Measurements from ENCODE around the gene KLK3.

The KLK3 gene

DNA sequence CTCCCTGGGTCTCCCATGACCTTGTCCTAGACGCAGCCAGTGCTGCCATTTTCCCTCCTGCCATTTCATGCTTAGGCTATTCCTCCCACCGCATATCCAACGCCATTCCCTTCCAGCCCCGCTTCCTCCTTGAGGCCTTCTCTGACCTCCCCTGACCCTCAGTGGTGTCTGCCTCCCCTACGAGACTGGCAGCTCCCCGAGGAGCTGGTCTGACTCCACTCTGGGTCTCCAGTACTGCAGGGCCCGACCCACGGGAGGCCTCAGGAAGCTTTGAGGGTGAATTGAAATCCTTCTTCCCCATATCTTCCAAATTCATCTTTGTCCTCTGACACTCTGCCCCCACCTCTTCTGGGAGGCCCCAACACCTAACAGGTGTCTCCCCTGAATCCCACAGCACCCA is 22.0 kb upstream of the KLK3 start:
- DNase-seq = no peak

DNA sequence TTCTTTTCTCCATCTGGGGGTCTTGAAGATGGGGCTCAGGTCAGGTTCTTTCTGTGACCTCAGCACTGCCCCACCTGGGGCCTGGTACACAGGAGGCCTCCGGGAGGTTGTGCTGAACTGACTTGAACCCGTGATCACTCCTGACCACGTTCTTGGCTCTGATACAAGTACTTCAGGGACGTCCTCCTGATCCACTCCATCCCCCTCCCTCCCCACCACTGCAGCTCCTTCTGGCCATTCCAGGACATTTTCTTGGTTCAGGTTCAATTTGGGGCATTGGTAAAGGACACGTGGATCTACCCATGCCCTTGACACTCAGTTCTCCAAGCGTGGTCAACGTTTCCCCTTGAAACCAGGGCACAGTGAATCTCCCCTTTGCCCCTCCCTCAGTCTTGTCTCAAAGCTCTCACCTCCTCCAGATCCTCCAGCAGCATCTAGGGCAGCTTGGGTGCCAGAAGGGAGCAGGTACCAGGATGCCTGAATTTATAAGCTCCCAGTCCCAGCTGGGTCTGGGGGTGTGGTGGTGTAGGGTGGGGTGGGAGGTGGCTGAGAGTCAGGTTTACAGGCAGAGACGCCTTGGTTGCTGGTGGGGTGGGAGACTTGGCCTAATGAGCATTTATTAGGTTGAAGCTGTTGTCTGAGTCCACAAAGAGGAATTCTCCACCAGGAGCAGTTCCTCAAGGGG is 21.5 kb upstream of the KLK3 start, which contains the start of gene KLK15:
Gene KLK15 (minus strand): TSS at position 458 of the 685 bp plus-strand sequence. CDS start 2,082 bp downstream, outside the sequence.
- DNase-seq = no peak

GRCh38 chr19:50833802-50834167 is 20.9 kb upstream of the KLK3 start:
- no peak for DNase-seq

DNA sequence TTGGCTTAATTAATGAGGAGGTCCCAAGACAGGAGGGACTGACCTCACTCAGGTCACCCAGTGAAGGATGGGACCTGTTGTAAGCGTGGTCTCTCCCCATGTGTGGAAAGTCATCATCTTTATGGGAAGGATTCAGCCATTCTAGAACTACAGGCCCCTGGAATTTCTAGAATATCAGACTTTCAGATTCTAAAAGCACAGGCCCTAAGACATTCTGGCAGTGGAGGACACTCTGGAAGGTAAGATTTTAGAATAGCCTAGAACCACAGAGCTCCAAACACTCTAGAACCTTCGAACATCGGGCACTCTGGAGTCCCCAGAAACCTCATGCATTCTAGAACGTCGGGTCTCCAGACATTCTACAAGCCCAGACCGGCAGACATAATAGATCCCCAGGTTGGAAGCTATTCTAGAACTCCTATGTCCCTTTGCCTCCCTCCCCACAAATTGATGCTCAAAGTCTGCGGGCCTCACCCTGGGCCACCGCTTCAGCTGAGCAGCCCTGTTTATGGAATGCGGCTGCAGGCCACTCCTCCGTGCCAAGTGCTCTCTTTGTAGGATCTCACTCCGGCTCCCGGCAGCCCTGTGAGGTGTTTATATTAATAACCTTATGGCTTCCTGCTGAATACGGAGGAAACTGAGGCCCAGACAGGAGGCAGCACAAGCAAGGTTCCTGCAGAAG is 19.5 kb upstream of the KLK3 start:
- peak; percentile 9 for DNase-seq

- peak; percentile 37 for DNase-seq
These were observed 18.8 kb upstream of the KLK3 start for GRCh38 chr19:50835785-50836542.

DNA sequence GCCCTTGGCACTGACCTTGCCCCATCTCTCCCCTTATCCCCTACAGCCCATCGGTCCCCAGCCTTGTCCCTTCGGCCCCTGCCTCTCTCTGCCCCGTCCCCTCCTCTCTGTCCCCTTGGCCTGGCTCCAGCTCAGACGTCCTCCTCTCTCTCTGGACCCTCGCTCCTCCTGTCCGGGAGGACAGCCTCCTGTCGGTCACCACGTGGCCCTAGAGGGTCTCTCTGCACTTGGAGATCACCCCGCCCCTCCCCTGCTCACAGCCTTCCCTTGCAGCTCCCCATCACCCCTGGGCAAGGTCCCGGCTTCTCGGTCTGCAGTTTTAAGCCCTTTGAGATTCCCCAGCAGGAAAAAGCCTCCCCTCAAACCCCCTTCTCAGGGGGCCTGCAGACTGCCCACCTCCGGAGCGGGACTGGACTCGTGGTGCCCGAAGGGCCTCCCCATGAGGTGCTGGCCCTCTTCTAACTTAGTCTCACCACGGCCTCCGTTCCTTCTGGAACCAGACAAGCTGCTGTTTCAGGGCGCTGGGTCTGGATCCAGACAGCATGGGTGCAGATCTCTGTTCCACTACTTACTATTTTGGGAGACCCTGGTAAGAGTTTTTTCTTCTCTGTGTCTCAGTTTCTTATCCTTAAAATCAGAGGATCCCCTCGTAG is 18.0 kb upstream of the KLK3 start:
- DNase-seq = no peak

GRCh38 chr19:50837300-50837699 is 17.4 kb upstream of the KLK3 start:
- no peak for DNase-seq

DNA sequence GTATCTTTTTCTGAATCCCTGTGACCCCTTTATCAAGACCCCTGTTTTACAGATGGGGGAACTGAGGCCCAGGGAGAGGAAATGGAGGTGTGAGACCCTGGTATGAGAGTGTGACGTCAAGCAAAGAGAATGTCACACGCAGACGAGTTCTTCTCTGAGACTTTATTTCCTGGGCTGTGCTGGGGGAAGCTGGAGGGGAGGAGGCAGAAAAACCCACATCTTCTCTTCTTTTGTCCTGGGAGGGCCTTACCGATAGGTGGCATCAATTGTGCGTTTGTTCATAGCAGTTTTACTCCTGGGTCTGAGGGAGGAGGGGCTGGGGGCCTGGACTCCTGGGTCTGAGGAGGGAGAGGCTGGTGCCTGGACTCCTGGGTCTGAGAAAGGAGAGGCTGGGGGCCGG is 16.5 kb upstream of the KLK3 start:
- no peak for DNase-seq

GRCh38 chr19:50839712-50840655 is 14.7 kb upstream of the KLK3 start:
- DNase-seq = no peak

- DNase-seq = no peak
These were observed 12.6 kb upstream of the KLK3 start for GRCh38 chr19:50842130-50842529.

DNA sequence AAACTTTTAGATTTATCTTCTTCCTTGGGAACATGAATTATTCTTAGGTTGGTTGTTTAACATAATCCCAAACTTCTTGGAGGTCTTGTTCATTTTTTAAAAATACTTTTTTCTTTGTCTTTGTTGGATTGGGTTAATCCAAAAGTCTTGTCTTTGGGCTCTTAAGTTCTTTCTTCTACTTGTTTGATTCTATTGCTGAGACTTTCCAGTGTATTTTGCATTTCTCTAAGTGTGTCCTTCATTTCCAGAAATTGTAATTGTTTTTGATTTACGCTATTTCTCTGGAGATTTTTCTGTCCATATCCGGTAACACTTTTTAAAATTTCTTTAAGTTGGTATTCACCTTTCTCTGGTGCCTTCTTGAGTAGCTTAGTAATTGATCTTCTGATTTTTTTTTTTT is 11.5 kb upstream of the KLK3 start:
- DNase-seq = no peak

DNA sequence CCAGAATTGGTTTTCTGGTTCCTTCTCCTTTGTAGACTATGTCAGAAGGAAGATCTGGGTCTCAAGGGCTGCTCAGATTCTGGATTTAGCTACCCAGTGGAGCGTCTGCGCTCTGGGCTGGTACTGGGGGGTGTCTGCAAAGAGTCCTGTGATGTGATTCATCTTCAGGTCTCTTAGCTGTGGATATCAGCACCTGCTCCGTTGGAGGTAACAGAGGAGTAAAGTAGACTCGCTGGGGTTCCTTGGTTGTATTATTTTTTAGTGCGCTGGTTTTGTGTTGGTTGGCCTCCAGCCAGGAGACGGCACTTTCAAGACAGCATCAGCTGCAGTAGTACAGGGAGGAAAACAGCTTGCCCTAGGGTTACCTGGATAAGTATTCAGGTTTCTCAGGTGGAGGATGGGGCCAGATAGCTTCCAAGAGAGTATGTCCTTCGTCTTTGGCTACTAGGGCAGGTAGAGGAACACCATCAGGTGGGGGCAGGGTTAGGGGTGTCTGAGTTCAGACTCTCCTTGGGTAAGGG is 11.0 kb upstream of the KLK3 start:
- no peak for DNase-seq

- DNase-seq = no peak
These were observed 10.3 kb upstream of the KLK3 start for GRCh38 chr19:50844296-50844935.

DNA sequence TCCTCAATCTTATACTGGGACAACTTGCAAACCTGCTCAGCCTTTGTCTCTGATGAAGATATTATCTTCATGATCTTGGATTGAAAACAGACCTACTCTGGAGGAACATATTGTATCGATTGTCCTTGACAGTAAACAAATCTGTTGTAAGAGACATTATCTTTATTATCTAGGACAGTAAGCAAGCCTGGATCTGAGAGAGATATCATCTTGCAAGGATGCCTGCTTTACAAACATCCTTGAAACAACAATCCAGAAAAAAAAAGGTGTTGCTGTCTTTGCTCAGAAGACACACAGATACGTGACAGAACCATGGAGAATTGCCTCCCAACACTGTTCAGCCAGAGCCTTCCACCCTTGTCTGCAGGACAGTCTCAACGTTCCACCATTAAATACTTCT is 4.0 kb upstream of the KLK3 start:
- DNase-seq = no peak

DNA sequence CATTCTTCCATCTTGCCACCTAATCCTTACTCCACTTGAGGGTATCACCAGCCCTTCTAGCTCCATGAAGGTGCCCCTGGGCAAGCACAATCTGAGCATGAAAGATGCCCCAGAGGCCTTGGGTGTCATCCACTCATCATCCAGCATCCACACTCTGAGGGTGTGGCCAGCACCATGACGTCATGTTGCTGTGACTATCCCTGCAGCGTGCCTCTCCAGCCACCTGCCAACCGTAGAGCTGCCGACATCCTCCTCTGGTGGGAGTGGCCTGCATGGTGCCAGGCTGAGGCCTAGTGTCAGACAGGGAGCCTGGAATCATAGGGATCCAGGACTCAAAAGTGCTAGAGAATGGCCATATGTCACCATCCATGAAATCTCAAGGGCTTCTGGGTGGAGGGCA is 3.1 kb upstream of the KLK3 start:
- no peak for DNase-seq

GRCh38 chr19:50857366-50857765 is 2.7 kb downstream of the KLK3 start:
- no peak for DNase-seq

DNA sequence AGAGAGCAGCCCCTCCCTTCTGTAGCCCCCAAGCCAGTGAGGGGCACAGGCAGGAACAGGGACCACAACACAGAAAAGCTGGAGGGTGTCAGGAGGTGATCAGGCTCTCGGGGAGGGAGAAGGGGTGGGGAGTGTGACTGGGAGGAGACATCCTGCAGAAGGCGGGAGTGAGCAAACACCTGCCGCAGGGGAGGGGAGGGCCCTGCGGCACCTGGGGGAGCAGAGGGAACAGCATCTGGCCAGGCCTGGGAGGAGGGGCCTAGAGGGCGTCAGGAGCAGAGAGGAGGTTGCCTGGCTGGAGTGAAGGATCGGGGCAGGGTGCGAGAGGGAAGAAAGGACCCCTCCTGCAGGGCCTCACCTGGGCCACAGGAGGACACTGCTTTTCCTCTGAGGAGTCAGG is 4.2 kb downstream of the KLK3 start:
- no peak for DNase-seq

DNA sequence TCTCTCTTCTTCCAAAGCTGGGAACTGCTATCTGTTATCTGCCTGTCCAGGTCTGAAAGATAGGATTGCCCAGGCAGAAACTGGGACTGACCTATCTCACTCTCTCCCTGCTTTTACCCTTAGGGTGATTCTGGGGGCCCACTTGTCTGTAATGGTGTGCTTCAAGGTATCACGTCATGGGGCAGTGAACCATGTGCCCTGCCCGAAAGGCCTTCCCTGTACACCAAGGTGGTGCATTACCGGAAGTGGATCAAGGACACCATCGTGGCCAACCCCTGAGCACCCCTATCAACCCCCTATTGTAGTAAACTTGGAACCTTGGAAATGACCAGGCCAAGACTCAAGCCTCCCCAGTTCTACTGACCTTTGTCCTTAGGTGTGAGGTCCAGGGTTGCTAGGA is 5.1 kb downstream of the KLK3 start:
- DNase-seq = no peak

GRCh38 chr19:50861010-50861409 is 6.3 kb downstream of the KLK3 start:
- no peak for DNase-seq

DNA sequence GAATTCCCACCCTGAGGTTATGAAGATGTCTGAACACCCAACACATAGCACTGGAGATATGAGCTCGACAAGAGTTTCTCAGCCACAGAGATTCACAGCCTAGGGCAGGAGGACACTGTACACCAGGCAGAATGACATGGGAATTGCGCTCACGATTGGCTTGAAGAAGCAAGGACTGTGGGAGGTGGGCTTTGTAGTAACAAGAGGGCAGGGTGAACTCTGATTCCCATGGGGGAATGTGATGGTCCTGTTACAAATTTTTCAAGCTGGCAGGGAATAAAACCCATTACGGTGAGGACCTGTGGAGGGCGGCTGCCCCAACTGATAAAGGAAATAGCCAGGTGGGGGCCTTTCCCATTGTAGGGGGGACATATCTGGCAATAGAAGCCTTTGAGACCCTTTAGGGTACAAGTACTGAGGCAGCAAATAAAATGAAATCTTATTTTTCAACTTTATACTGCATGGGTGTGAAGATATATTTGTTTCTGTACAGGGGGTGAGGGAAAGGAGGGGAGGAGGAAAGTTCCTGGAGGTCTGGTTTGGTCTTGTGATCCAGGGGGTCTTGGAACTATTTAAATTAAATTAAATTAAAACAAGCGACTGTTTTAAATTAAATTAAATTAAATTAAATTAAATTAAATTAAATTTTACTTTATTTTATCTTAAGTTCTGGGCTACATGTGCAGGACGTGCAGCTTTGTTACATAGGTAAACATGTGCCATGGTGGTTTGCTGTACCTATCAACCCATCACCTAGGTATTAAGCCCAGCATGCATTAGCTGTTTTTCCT is 7.0 kb downstream of the KLK3 start:
- DNase-seq = no peak

GRCh38 chr19:50869479-50869878 is 14.8 kb downstream of the KLK3 start:
- DNase-seq = no peak

All from NCI-H2227 treated with DMSO at 0.1 percent for 48 hours (cell line).